Measurements from ENCODE around the gene STIMATE. TPM values are rescaled to one million over a fixed set of nuclear protein-coding genes. Genes with fewer than 3 reads are reported as not detected.
A peak's percentile ranks its signal among the peaks of the same experiment; 100 is the strongest.

STIMATE gene
- total and polyA plus RNA-seq, 2 of the 4 experiments (the other 2 are of a cell fraction), result 10.6 to 17.8 TPM

DNA sequence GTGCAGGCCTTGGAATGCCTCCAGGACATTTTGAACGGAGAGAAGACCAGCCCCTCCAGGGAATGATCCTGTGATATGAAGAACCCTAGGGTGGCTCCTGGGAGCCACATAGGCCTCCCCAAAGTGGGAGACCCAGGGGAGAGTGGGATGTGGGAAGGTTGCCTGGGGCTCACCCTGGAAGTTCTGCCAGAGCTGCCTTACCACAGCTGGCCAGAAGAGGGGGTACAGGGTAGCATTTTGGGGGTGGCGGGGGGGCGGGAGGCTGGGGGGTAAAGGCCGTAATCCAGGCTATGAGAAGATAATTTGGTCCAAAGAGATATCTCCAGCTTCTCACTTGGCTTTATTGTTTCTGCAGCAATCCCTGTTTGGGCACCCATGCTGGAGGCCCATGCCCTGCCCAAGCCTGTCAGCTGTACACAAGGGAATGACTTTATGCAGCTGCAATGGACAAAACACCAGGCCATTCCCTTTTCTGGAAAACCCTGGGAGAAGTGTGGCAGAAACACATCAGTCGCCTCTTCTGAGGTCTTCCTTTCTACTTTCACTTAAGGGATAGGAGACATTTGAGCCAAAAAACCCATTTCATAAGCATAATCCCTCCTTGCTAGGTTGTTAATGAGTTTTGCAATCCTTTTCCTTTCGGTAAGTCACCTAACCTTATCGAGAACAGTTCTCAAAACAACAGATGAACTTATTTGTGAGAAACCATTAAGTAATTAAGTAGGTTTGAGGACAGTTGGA, 51.5 kb downstream of the STIMATE start:
- POLR2A ChIA-PET (ENCODE audit: unreplicated experiment), result no interaction called here
- no peak overlapping the region for H3K9ac ChIP-seq (ENCODE audit: low read depth, low read length)
- CTCF ChIA-PET, result interaction anchor here (0.5 to 0.7 kb wide), 2 partner anchors 138 to 237 kb away, joined by 3 read pairs; no protein-coding TSS in a partner anchor
- H2AK5ac ChIP-seq (ENCODE audit: low read depth, low read length), result no peak overlapping the region
- H3K27ac ChIP-seq (ENCODE audit: insufficient read depth, low read length), result no peak overlapping the region
- H3K4me2 ChIP-seq (ENCODE audit: low read depth, low read length), result no peak overlapping the region
- H2AFZ ChIP-seq (replicated peaks; ENCODE audit: low read length, poor library complexity), result no peak overlapping the region
- H3K23ac ChIP-seq (ENCODE audit: low read depth, low read length), result no peak overlapping the region
- intact Hi-C loops (cut with micrococcal nuclease) (no loop called here), in situ Hi-C loops (cut with MboI; ENCODE audit: low sequenced_read_pairs) (no loop called here), dilution Hi-C loops (cut with HindIII; ENCODE audit: low sequenced_read_pairs, unreplicated experiment) (no loop called here)
- no peak overlapping the region for H2BK15ac ChIP-seq (ENCODE audit: low read depth, low read length)
- H3K4me1 ChIP-seq (ENCODE audit: control insufficient read depth, insufficient read depth, low read length), result peaks cover 9% of the 10 kb centered on the region; the same call in 1 of the 2 replicates
- H3K9me1 ChIP-seq (ENCODE audit: insufficient read depth, low read length), result peaks cover 4% of the 10 kb centered on the region; the same call in 1 of the 2 replicates
- H3K14ac ChIP-seq (replicated peaks; ENCODE audit: low read depth, low read length), result no peak overlapping the region
- H2AK9ac ChIP-seq (replicated peaks; ENCODE audit: low read depth, low read length, poor library complexity), result no peak overlapping the region
- H3K36me3 ChIP-seq (ENCODE audit: control insufficient read depth, insufficient read depth, low read length), result peaks cover 19% of the 10 kb centered on the region
- no peak overlapping the region for H3K4me3 ChIP-seq (ENCODE audit: insufficient read depth, low read depth, low read length)
- H3K9me3 ChIP-seq (ENCODE audit: control insufficient read depth, insufficient read depth, low read length), result no peaks in the 10 kb centered on the region
- H3K18ac ChIP-seq (ENCODE audit: low read depth, low read length), result no peak overlapping the region
- no TSS peak for BruUV-seq (replicated peaks)
- no peaks in the 10 kb centered on the region for H3K27me3 ChIP-seq (ENCODE audit: control insufficient read depth, insufficient read depth, low read length)
- WGBS, 2 experiments (ENCODE audit: extremely low coverage in 2 of 2, insufficient read length in 1 of 2), result no CpG with 5 or more reads among the region's 7 CpGs
- no peak overlapping the region for H4K91ac ChIP-seq (ENCODE audit: insufficient read depth, low read depth, low read length)
- H4K8ac ChIP-seq (ENCODE audit: low read depth in 2 of 2, low read length in 2 of 2), result no peak overlapping the region
- H3K4ac ChIP-seq (ENCODE audit: low read depth, low read length), result no peak overlapping the region
- no peaks in the 10 kb centered on the region; the same call in 1 of the 2 replicates for H4K20me1 ChIP-seq (ENCODE audit: insufficient read depth, low read length)
- H2BK5ac ChIP-seq (ENCODE audit: low read depth, low read length, poor library complexity, severe bottlenecking), result no peak overlapping the region
- peak; percentile 41; the same call in 1 of the 2 replicates for ATAC-seq (ENCODE audit: low read depth)
- H2BK120ac ChIP-seq (ENCODE audit: low read depth, low read length), result no peak overlapping the region
- H2BK20ac ChIP-seq (ENCODE audit: low read depth, low read length), result no peak overlapping the region
- H3K56ac ChIP-seq (ENCODE audit: extremely low read depth, insufficient read depth, low read length), result no peak overlapping the region
- H4K5ac ChIP-seq (ENCODE audit: low read depth, low read length), result no peak overlapping the region
- no peaks in the 10 kb centered on the region; a peak in 1 of 4 replicates for H3K79me1 ChIP-seq (ENCODE audit: low read depth in 1 of 2, low read length in 2 of 2)
- DNase-seq, result no peak
- TF ChIP-seq MAFK (IDR thresholded peaks at IDR 0.05; ENCODE audit: low read depth, low read length) (no peak), RAD21 (IDR thresholded peaks at IDR 0.05; ENCODE audit: low read length) (no peak), RCOR1 (IDR thresholded peaks at IDR 0.05; ENCODE audit: insufficient replicate concordance, low read length) (no peak), POLR2A (IDR thresholded peaks at IDR 0.05; ENCODE audit: low read depth, low read length) (no peak), MAZ (IDR thresholded peaks at IDR 0.05; ENCODE audit: borderline replicate concordance, low read depth, low read length) (no peak), BHLHE40 (IDR thresholded peaks at IDR 0.05; ENCODE audit: low read depth, low read length) (no peak), CEBPB (IDR thresholded peaks at IDR 0.05; ENCODE audit: low read depth, low read length) (no peak), FOS (IDR thresholded peaks at IDR 0.05; ENCODE audit: low read depth, low read length) (no peak), RFX5 (IDR thresholded peaks at IDR 0.05; ENCODE audit: low read depth, low read length) (no peak), MXI1 (IDR thresholded peaks at IDR 0.05; ENCODE audit: borderline replicate concordance, low read depth, low read length) (no peak), SMC3 (IDR thresholded peaks at IDR 0.05; ENCODE audit: low read depth, low read length) (0 out of 2 replicates have a peak, but pooled peaks have one; percentile 7), CHD1 (IDR thresholded peaks at IDR 0.05; ENCODE audit: low read depth, low read length) (no peak)
- TF ChIP-seq, protein P1, sequence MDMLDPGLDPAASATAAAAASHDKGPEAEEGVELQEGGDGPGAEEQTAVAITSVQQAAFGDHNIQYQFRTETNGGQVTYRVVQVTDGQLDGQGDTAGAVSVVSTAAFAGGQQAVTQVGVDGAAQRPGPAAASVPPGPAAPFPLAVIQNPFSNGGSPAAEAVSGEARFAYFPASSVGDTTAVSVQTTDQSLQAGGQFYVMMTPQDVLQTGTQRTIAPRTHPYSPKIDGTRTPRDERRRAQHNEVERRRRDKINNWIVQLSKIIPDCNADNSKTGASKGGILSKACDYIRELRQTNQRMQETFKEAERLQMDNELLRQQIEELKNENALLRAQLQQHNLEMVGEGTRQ (IDR thresholded peaks at IDR 0.05; ENCODE audit: low read depth, low read length), result no peak
- TF ChIP-seq, protein P2, sequence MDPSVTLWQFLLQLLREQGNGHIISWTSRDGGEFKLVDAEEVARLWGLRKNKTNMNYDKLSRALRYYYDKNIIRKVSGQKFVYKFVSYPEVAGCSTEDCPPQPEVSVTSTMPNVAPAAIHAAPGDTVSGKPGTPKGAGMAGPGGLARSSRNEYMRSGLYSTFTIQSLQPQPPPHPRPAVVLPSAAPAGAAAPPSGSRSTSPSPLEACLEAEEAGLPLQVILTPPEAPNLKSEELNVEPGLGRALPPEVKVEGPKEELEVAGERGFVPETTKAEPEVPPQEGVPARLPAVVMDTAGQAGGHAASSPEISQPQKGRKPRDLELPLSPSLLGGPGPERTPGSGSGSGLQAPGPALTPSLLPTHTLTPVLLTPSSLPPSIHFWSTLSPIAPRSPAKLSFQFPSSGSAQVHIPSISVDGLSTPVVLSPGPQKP (IDR thresholded peaks at IDR 0.05; ENCODE audit: borderline replicate concordance, low read depth, low read length), result no peak
- TF ChIP-seq, protein P3, sequence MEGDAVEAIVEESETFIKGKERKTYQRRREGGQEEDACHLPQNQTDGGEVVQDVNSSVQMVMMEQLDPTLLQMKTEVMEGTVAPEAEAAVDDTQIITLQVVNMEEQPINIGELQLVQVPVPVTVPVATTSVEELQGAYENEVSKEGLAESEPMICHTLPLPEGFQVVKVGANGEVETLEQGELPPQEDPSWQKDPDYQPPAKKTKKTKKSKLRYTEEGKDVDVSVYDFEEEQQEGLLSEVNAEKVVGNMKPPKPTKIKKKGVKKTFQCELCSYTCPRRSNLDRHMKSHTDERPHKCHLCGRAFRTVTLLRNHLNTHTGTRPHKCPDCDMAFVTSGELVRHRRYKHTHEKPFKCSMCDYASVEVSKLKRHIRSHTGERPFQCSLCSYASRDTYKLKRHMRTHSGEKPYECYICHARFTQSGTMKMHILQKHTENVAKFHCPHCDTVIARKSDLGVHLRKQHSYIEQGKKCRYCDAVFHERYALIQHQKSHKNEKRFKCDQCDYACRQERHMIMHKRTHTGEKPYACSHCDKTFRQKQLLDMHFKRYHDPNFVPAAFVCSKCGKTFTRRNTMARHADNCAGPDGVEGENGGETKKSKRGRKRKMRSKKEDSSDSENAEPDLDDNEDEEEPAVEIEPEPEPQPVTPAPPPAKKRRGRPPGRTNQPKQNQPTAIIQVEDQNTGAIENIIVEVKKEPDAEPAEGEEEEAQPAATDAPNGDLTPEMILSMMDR (conservative IDR thresholded peaks at IDR 0.05; ENCODE audit: low read depth, low read length), result peak; percentile 23; the same call in 1 of the 2 replicates

Measured in IMR-90 (cell line).